Motor neuron (in vitro differentiated cells): ENCODE measurements around the gene RNF225. TPM values are rescaled to one million over a fixed set of nuclear protein-coding genes. Genes with fewer than 3 reads are reported as not detected.
"Not testable (repeated sequence)": the region's sequence is repeated elsewhere in the genome, so short reads cannot be mapped to it uniquely, and the experiment has no call there.

ENCODE experiments used
- ATAC-seq, 8 experiments: fragments of 200-7000 bp; cut with Tn5 transposase; replicated peaks in 6 of 8; 2 replicates each; pipeline ENCODE4 v1.8.0; 2021; ENCODE audit warnings: mild to moderate bottlenecking in 8 of 8, moderate library complexity in 8 of 8
- H3K27ac ChIP-seq, 2 donors: fragments of 250-450 bp; sonication (Bioruptor Pico); 2 replicates each; pipeline ENCODE4 v1.9.0; 2021; ENCODE audit warnings: antibody characterized with exemption in 2 of 2, mild to moderate bottlenecking in 2 of 2, moderate library complexity in 1 of 2
- H3K4me1 ChIP-seq, 2 donors: fragments of 250-450 bp; sonication (Bioruptor Pico); replicated peaks in 1 of 2; 2 replicates each; pipeline ENCODE4 v1.6.1; 2021; ENCODE audit warnings: antibody characterized with exemption in 2 of 2, mild to moderate bottlenecking in 2 of 2, moderate library complexity in 1 of 2
- H3K4me3 ChIP-seq, 5 donors: fragments of 250-450 bp; sonication (Bioruptor Pico); 2 replicates each; pipeline ENCODE4 v1.9.0; 2021; ENCODE audit warnings: antibody characterized with exemption in 5 of 5, mild to moderate bottlenecking in 5 of 5, moderate library complexity in 4 of 5
- WGBS, 10 experiments: fragments of 450-650 bp; shearing (Covaris generic); methylation state at CpG; one replicate each; pipeline ENCODE4 v1.0.0; 2022; 5-methylcytosine and 5-hydroxymethylcytosine counted together
- in situ Hi-C, 9 experiments: fragments of 400-800 bp; cut with MboI; loops; one replicate each; pipeline ENCODE4 v1.15.0; 2021; ENCODE audit warnings: low sequenced_read_pairs in 9 of 9, low pct_unique_long_range_greater_than_20kb in 2 of 9; ENCODE audit not compliant: unreplicated experiment in 9 of 9
- total RNA-seq, 8 experiments: library from RNA; unstranded; fragments of 300-600 nt; gene quantifications; 2 replicates each; pipeline versions ENCODE4 v1.2.3 to v1.2.4, GENCODE V29; 2022

RNF225 gene
- total RNA-seq, 8 experiments from 2014 or later, result not detected

DNA sequence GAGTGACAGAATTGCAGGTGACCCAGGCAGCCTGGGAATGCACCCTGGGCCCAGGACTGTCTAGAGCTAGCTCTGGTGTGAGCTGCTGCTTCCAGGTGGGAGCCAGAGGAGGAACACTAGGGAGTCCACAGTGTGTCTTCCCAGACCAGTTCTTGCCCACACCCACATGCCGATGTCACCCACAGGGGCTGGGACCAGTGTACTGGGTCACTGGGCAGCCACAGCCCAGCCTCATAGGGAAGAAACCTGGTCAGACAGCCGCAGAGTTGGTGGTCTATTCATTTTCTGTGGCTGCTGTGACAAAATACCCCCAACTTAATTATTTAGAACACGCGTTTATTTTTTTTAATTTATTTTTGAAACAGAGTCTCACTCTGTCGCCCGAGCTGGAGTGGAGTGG lies 3.1 kb downstream of the RNF225 start:
- H3K4me1 ChIP-seq, result peaks cover 8 to 9% of the 10 kb centered on the region in 2 donors
- in situ Hi-C loops, result no loop called here
- ATAC-seq, result no peak
- H3K4me3 ChIP-seq, result no peak overlapping the region
- WGBS, 10 experiments, result 50 to 100% (median 92%) methylated on average over 1 to 5 of the region's 6 CpGs; no CpG with 5 or more reads in 2 of the 10 experiments
- no peak overlapping the region for H3K27ac ChIP-seq

DNA sequence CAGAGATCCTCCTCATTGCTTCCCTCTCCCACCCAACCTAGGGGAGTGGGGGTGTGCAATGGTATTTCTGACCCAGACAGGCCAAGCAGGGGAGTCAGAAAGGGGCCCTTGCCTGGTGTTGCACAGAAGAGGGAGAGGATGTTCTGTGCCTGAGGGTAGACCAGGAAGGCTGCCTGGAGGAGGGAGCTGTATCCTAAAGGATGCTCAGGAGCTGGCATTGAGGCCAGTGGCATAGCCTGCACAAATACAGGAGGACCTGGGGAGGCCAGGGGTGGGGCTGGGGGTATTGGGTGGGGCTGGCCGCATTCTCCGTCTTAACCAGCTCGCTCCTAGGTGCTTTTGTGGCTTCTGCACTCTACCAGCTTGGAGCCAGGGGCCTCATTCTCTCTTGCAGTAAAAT lies 4.4 kb downstream of the RNF225 start:
- WGBS, 10 experiments, result no CpG with 5 or more reads among the region's 3 CpGs
- Histone ChIP-seq H3K4me1 (peaks cover 8 to 9% of the 10 kb centered on the region in 2 donors), H3K27ac (no peak overlapping the region), H3K4me3 (peak overlapping the region in 2 of 5 donors; percentile 49 to 58)
- in situ Hi-C loops, result no loop called here
- ATAC-seq, result no peak

DNA sequence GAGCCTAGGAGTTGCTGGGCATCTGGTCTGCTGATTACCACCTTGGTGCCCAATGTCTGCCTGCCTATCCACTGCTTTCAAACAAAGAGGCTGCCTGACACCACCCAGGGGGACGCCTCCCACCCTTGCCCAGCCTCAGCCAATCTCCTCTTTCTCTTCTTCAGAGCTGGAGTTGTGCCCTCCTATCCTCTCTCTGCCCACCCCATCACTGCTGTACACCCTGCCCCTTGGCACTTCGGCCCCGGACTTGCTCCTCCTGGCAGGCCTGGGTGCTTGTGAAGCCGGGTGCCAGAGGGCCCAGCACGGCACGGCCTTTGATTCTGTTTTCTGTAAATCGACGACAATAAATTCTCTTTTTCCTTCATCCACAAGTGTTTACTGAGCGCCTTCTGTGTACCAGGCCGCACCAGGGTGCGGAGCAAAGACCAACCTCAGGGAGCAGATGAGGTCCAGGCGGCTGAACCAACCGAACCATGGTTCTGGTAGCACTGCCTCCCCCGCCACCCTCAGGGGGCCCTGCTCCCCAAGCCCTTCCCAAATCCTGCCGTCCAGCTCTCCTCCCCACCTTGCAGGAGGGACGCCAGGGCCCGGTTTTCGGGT lies 5.0 kb downstream of the RNF225 start:
- Histone ChIP-seq H3K4me3 (peak overlapping the region; percentile 45 to 67 (median 53)), H3K4me1 (peaks cover 8 to 9% of the 10 kb centered on the region in 2 donors), H3K27ac (peak overlapping the region in 1 of 2 donors; percentile 42)
- WGBS, 10 experiments, result 9 to 60% (median 49%) methylated on average over 1 to 6 of the region's 18 CpGs; no CpG with 5 or more reads in 4 of the 10 experiments
- no peak for ATAC-seq
- in situ Hi-C loops, result no loop called here

DNA sequence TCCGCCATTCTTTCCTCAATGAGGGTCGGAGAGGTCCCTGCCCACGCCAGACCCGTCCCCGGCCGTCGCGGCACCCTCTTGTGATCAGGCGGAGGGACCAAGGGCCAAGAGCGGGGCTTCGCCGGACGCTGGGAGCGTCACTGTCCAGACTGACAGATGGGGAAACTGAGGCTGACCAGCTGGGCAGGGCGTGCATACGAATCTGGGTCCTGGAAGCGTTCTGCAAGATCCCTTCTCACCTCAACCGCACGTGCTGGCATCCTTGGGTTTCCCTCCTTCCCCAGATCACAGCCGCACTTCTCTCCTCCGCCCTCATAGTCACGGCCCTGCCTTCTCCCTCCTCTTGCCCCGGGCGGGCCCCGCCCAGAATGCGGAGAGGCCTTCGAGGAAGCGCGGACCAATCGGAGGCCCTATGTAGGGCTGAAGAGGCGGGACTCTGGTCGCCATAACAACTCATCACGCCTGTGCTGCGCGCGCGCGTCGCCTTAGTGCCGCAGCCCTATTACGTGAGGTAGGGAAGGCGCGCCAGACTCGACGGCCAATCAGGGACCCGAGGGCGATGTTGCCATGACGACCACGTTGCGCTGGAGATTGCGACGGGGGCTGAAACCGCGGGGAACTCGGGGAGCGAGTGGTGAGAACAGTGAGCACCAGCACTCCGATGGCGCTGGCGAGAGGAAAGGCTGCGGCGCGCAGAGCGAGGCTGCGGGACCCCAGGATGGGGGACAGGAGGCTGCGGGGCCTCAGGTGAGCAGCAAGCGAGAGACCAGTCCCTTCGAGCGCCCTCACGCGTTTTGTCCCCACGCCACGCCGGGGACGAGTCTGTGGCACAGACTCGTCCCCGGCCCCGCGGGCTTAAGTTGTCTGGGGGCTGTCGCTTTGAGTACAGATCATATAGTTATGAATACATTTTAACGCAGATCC lies 5.7 kb downstream of the RNF225 start:
- in situ Hi-C loops, result no loop called here
- peaks cover 5 to 9% of the 10 kb centered on the region in 2 donors for H3K4me1 ChIP-seq
- H3K27ac ChIP-seq, result peak overlapping the region; percentile 36 to 64
- peak overlapping the region; percentile 46 to 67 (median 58) for H3K4me3 ChIP-seq
- ATAC-seq, result peak; percentile 93 to 97 (median 94)
- 0 to 3% (median 1%) methylated on average over 3 to 20 of the region's 80 CpGs; no CpG with 5 or more reads in 6 of the 10 experiments for WGBS, 10 experiments

DNA sequence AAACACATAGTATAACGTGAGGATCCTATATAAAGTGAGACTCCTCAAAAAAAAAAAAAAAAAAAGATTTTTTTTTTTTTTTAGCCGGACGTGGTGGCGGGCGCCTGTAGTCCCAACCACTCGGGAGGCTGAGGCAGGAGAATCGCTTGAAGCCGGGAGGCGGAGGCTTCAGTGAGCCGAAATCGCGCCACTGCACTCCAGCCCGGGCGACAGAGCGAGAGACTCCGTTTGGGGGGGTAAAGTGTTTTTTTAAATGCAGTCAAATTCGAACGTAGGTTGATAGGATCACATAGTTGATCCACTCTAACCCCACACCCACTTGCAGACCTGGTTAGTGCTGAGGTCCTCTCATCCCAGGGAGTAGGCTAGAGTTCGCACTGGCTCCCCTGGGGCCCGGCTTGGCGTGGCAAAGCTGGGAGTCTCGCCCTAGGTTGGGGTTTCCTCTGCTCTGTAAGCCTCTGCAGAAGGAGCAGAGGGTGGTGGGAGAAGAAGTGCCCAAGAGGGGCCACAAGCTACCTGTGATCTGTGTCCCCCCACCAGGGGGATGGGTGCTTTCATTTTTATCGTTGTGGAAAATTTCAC lies 6.5 kb downstream of the RNF225 start:
- 0 to 100% (median 44%) methylated on average over 1 to 11 of the region's 23 CpGs; no CpG with 5 or more reads in 6 of the 10 experiments for WGBS, 10 experiments
- in situ Hi-C loops, result no loop called here
- peak overlapping the region; percentile 46 to 67 (median 58) for H3K4me3 ChIP-seq
- no peak for ATAC-seq
- H3K27ac ChIP-seq, result no peak overlapping the region
- peaks cover 6 to 9% of the 10 kb centered on the region in 2 donors for H3K4me1 ChIP-seq

DNA sequence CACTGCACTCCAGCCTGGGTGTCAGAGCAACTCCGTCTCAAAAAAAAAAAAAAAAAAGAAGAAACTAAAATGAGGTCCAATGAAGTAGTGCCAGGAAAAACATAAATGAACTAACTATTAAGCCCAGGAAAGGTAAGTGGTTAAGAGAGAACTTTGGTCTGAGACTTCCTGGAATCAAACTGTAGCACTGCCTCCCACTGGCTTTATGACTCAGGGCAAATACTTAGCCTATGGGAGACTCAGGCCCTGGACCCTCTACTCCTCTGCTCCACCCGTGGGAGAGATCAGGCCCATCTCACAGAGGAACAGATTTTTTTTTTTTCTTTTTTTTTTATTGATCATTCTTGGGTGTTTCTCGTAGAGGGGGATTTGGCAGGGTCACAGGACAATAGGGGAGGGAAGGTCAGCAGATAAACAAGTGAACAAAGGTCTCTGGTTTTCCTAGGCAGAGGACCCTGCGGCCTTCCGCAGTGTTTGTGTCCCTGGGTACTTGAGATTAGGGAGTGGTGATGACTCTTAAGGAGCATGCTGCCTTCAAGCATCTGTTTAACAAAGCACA lies 8.5 kb downstream of the RNF225 start:
- WGBS, 10 experiments, result 20 to 100% (median 61%) methylated on average over 1 to 3 of the region's 5 CpGs; no CpG with 5 or more reads in 3 of the 10 experiments
- ATAC-seq, H3K27ac ChIP-seq, H3K4me3 ChIP-seq, in situ Hi-C loops: not testable (repeated sequence)
- peaks cover 9 to 11% of the 10 kb centered on the region in 2 donors for H3K4me1 ChIP-seq

DNA sequence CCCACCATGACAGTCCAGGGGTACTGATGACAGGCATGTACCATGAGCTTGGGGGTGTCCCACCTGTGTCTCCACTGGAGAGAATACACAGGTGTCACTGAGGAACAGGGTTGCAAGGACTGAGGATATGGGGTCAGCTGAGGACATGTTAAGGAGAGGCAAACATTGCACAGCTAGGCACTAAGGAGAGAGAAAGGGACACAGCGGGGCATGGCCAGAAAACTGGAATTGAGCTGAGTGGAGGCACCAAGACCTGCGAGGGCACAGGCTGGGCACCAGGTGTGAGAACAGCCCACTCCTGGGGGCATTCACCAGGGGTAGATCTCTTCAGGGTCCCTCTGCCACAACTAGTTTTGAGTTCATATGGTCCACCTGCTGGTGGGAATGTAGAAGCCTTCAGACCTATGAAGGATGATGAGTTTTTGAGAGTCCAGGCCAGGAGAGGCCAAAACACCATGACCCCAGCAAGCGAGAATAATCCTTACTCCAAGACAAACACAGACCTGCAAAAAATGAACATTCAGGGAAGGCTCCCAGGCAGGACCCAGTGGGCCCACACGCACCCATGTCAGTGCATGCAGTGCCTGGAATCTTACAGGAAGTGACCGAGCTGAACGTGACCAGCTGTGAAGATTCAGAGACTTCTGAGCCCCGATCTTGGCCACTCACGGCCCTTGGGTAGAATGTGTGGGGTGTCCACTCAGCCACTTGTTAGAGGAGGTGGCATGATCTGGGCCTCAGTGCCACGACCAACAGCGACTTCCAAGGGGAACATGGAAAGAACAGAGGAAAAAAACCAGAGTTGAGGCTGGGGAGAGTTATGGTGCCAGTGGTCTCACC lies 11.6 kb downstream of the RNF225 start:
- no peak for ATAC-seq
- in situ Hi-C loops, result no loop called here

DNA sequence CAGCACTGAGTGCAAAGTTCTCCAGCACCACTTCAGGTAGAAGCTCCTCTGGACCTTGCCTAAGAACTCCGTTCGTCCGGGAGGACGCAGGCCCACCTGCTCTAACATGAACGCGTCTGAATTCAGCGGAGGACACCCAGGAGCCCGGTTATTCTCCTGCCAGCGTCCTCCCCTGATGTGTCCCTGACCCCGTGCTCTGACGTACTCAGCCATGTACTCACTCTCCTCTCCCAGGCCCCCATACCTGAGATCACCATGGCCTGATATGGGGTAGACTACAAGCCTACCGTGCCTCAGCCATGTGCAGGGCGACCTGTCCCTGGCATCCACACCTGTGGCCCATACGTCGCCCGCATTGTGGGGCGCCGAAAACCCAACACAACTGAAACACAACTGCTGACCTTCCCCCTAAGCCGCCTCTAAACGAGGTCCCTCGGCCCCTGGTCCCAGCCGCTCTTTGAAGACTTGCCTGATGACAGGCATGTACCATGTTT lies 12.2 kb downstream of the RNF225 start:
- peaks cover 10 to 13% of the 10 kb centered on the region in 2 donors for H3K4me1 ChIP-seq
- 0 to 60% (median 40%) methylated on average over 2 to 3 of the region's 22 CpGs; no CpG with 5 or more reads in 7 of the 10 experiments for WGBS, 10 experiments
- H3K27ac ChIP-seq, result peak overlapping the region; percentile 58 to 78
- ATAC-seq, result peak; percentile 3 to 45 (median 30)
- peak overlapping the region; percentile 54 to 75 (median 61) for H3K4me3 ChIP-seq
- in situ Hi-C loops, result no loop called here

More for the DNA sequence above, 11.6 kb downstream of the RNF225 start:
- Histone ChIP-seq H3K4me3 (peak overlapping the region; percentile 54 to 75 (median 61)), H3K27ac (peak overlapping the region in 1 of 2 donors; percentile 78), H3K4me1 (peaks cover 12 to 13% of the 10 kb centered on the region in 2 donors)
- 61 to 100% (median 83%) methylated on average over 1 to 8 of the region's 10 CpGs; no CpG with 5 or more reads in 5 of the 10 experiments for WGBS, 10 experiments

DNA sequence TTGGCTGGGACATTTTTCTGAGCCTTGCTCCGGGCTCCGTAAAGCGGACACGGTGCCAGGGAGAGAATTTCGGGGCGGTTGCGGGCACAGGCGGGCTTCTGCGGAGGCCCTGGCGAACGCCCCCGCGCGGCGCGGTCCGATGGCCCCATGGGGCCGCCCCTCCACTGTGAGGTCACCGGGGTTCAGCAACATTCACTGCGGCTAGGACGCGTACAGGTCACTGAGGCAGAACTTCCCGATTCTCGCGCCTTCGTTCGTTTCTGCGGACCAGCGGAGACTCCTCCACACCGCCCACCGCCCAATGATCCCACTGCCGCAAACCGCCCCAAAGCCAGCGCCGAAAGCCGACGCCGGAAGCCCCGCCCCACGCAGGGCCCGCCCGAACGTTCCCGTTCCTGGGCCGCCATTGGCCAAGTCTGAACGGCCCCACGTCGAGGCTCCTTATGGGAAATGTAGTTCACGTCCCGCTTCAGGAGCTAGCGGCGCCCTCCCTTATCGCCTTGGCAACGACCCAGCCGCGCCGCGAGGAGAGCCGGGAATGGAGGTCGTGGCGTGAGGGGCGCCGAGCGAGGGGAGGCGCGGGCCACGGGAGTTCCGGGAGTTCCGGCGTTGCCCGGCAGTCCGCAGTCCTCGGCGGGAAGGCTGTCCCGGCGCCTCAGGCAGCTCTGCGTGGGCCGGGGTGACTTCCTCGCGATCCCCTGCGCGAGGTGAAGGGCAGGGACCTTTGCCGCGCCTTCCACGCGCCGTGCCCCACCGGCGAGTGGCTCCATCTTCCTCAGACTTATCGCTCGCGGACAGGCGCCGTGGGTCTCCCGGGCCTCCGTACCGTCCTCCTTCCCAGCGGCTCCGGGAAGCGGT lies 12.9 kb downstream of the RNF225 start, which contains the start of gene ZNF584:
Gene ZNF584, plus strand, starts transcription at position 498 of the 858 bp plus-strand sequence. CDS start 499 bp downstream, outside the sequence.
- ATAC-seq, result peak; percentile 89 to 94 (median 92)
- Histone ChIP-seq H3K27ac (peak within 1 kb of the TSS; percentile 58 to 78), H3K4me1 (peaks cover 10 to 13% of the 10 kb centered on the region in 2 donors), H3K4me3 (peak within 1 kb of the TSS; percentile 54 to 75 (median 61))
- in situ Hi-C loops, result no loop called here
- 0 to 10% (median 0%) methylated on average over 1 to 24 of the region's 100 CpGs; no CpG with 5 or more reads in 4 of the 10 experiments for WGBS, 10 experiments

DNA sequence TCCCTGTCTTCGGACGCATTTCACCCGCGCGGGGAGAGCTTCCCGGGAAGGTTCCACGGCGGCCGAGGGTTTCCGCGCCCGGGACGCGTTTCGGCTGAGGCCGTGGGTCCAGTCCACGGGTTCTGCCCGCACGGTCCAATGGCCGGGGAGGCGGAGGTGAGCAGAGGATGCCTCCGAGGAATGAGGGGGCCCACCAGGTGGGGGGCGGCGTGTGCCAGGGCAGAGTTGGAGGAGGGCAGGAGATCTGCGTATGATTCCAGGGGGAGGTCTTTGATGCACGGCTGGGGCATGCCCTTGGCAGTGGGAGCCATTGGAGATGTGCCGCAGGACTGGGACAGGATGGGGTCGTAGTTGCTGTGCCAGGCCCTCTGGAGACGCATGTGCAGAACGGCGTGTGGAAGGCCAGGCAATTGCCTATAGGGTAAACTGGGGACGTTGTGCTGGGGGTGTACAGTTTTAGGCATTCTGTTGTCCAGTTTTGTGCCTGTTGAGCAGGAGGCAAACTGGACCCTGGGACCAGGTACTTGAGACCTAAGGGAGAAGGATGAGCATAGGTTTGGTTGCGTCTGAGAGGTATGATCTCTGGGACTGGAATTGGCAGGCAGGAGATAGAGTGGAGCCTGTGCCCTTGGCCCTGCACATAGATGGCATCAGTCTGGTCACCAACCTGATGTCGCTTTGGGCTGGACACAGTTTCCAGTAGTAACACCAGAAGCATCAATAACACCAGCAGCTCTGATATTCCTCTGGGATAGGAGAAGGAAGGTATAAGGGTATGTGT lies 13.7 kb downstream of the RNF225 start:
- 1 to 40% (median 5%) methylated on average over 1 to 19 of the region's 34 CpGs; no CpG with 5 or more reads in 5 of the 10 experiments for whole genome bisulfite sequencing, 10 experiments
- Histone ChIP-seq H3K4me3 (peak overlapping the region; percentile 54 to 75 (median 61)), H3K27ac (peak overlapping the region; percentile 8 to 66), H3K4me1 (peaks cover 10 to 13% of the 10 kb centered on the region in 2 donors)
- peak; percentile 2 to 39 (median 10) for ATAC-seq
- in situ Hi-C loops, result no loop called here
